Neuronal stem cell (in vitro differentiated cells): ENCODE results near the gene ARHGAP22.

Source experiments
- DNase-seq: peaks from one replicate; pipeline ENCODE4 v3.0.0-alpha.2; 2013; ENCODE audit warnings: low spot score
- H2AFZ ChIP-seq: one replicate; pipeline ENCODE4 v1.6.1; 2013; ENCODE audit warnings: mild to moderate bottlenecking, low read length, inconsistent platforms
- H2AK5ac ChIP-seq: 2 replicates; pipeline ENCODE4 v1.6.1; 2013; ENCODE audit warnings: low read depth, mild to moderate bottlenecking, inconsistent platforms, low read length, moderate library complexity, mixed read lengths
- H2BK120ac ChIP-seq: 2 replicates; pipeline ENCODE4 v1.6.1; 2013; ENCODE audit warnings: low read depth, mild to moderate bottlenecking, inconsistent platforms, low read length, moderate library complexity, mixed read lengths
- H2BK12ac ChIP-seq: one replicate; pipeline ENCODE4 v1.6.1; 2013; ENCODE audit warnings: low read length, inconsistent platforms
- H2BK15ac ChIP-seq: 2 replicates; pipeline ENCODE4 v1.6.1; 2013; ENCODE audit warnings: mild to moderate bottlenecking, low read length, inconsistent platforms, mixed read lengths
- H2BK5ac ChIP-seq: one replicate; pipeline ENCODE4 v1.6.1; 2013; ENCODE audit warnings: inconsistent platforms, mild to moderate bottlenecking, low read length, moderate library complexity
- H3K14ac ChIP-seq: one replicate; pipeline ENCODE4 v1.6.1; 2013; ENCODE audit warnings: low read length, inconsistent platforms
- H3K18ac ChIP-seq: 2 replicates; pipeline ENCODE4 v1.6.1; 2013; ENCODE audit warnings: low read length, inconsistent platforms
- H3K23ac ChIP-seq: 2 replicates; pipeline ENCODE4 v1.6.1; 2013; ENCODE audit warnings: low read depth, mild to moderate bottlenecking, mixed read lengths, low read length, inconsistent platforms; ENCODE audit not compliant: poor library complexity
- H3K27ac ChIP-seq: replicated peaks from 3 replicates; pipeline ENCODE4 v1.5.1; 2013; ENCODE audit warnings: low read length, inconsistent platforms
- H3K27me3 ChIP-seq, 3 experiments: 2 replicates each; pipeline ENCODE4 v1.6.1; 2013; ENCODE audit warnings: low read length in 3 of 3, mild to moderate bottlenecking in 2 of 3, inconsistent platforms in 1 of 3, low read depth in 1 of 3, mixed read lengths in 1 of 3, moderate library complexity in 1 of 3; ENCODE audit not compliant: control insufficient read depth in 3 of 3, insufficient read depth in 3 of 3
- H3K36me3 ChIP-seq, 2 donors: replicated peaks in 1 of 2; 2 replicates each; pipeline ENCODE4 v1.6.1; 2013; ENCODE audit warnings: low read length in 2 of 2; ENCODE audit not compliant: control insufficient read depth in 2 of 2, insufficient read depth in 2 of 2
- H3K4ac ChIP-seq: 2 replicates; pipeline ENCODE4 v1.6.1; 2013; ENCODE audit warnings: inconsistent platforms, mild to moderate bottlenecking, low read length, moderate library complexity
- H3K4me1 ChIP-seq, 2 donors: 1 replicate in 1 of 2; 2 replicates in 1 of 2; pipeline ENCODE4 v1.6.1; 2013; ENCODE audit warnings: low read length in 2 of 2, low read depth in 1 of 2; ENCODE audit not compliant: control insufficient read depth in 2 of 2, insufficient read depth in 1 of 2
- H3K4me2 ChIP-seq: one replicate; pipeline ENCODE4 v1.6.1; 2013; ENCODE audit warnings: mild to moderate bottlenecking, low read length, inconsistent platforms; ENCODE audit not compliant: insufficient read depth, poor library complexity, severe bottlenecking
- H3K4me3 ChIP-seq, 2 donors: 2 replicates each; pipeline ENCODE4 v1.5.1; 2013; ENCODE audit warnings: low read length in 2 of 2, mild to moderate bottlenecking in 2 of 2, inconsistent platforms in 1 of 2, moderate library complexity in 1 of 2
- H3K79me1 ChIP-seq: one replicate; pipeline ENCODE4 v1.6.1; 2013; ENCODE audit warnings: low read depth, mild to moderate bottlenecking, inconsistent platforms, low read length, moderate library complexity
- H3K9ac ChIP-seq: one replicate; pipeline ENCODE4 v1.6.1; 2013; ENCODE audit warnings: mild to moderate bottlenecking, low read depth, low read length, inconsistent platforms; ENCODE audit not compliant: poor library complexity
- H3K9me3 ChIP-seq, 2 donors: replicated peaks in 1 of 2; 2 replicates each; pipeline versions ENCODE3 to v1.6.1; 2013; ENCODE audit warnings: low read length in 2 of 2, mild to moderate bottlenecking in 2 of 2, inconsistent platforms in 1 of 2, low read depth in 1 of 2, mixed read lengths in 1 of 2, moderate library complexity in 1 of 2; ENCODE audit not compliant: control insufficient read depth in 2 of 2, insufficient read depth in 1 of 2
- H4K8ac ChIP-seq: one replicate; pipeline ENCODE4 v1.6.1; 2013; ENCODE audit warnings: low read depth, mild to moderate bottlenecking, inconsistent platforms, low read length, moderate library complexity
- H4K91ac ChIP-seq: one replicate; pipeline ENCODE4 v1.6.1; 2013; ENCODE audit warnings: low read length, low read depth, mild to moderate bottlenecking, inconsistent platforms; ENCODE audit not compliant: poor library complexity
- WGBS, 2 donors: extraction: QIAGEN DNeasy Blood & Tissue Kit; methylation state at CpG; one replicate each; pipeline ENCODE4 v1.1.7; 2013; ENCODE audit warnings: missing lambda C conversion rate in 2 of 2, mixed read lengths in 1 of 2; ENCODE audit not compliant: insufficient read length in 2 of 2, insufficient replicate concordance in 1 of 2; ENCODE audit errors: extremely low coverage in 2 of 2; 5-methylcytosine and 5-hydroxymethylcytosine counted together

The ARHGAP22 gene

GRCh38 chr10:48533951-48534720 lies 70.7 kb downstream of the ARHGAP22 start:
- no peak overlapping the region for H2AFZ ChIP-seq
- no peak overlapping the region for H2BK15ac ChIP-seq
- H2BK12ac ChIP-seq, result no peak overlapping the region
- no peak overlapping the region for H2BK5ac ChIP-seq
- no peak overlapping the region for H4K8ac ChIP-seq
- peaks cover 0 to 4% of the 10 kb centered on the region in 2 donors for H3K4me1 ChIP-seq
- H3K9ac ChIP-seq, result no peak overlapping the region
- H3K14ac ChIP-seq, result no peak overlapping the region
- no peak overlapping the region for H2BK120ac ChIP-seq
- H3K79me1 ChIP-seq, result no peaks in the 10 kb centered on the region
- no peak overlapping the region for H3K4me3 ChIP-seq
- peak overlapping the region; percentile 36 for H3K18ac ChIP-seq
- WGBS, 2 donors, result no CpG with 5 or more reads among the region's 8 CpGs
- H3K27ac ChIP-seq, result no peak overlapping the region
- peak overlapping the region; percentile 64 for H2AK5ac ChIP-seq
- H4K91ac ChIP-seq, result no peak overlapping the region
- H3K27me3 ChIP-seq, result no peaks in the 10 kb centered on the region
- DNase-seq, result no peak
- no peak overlapping the region for H3K4me2 ChIP-seq
- no peaks in the 10 kb centered on the region for H3K36me3 ChIP-seq
- H3K4ac ChIP-seq, result no peak overlapping the region
- no peaks in the 10 kb centered on the region for H3K9me3 ChIP-seq
- no peak overlapping the region for H3K23ac ChIP-seq

- Histone ChIP-seq H3K4me3 (no peak overlapping the region), H3K18ac (no peak overlapping the region), H2BK5ac (no peak overlapping the region), H2BK12ac (no peak overlapping the region), H2BK120ac (no peak overlapping the region), H3K27ac (no peak overlapping the region), H4K91ac (no peak overlapping the region), H3K36me3 (no peaks in the 10 kb centered on the region), H3K4me2 (no peak overlapping the region), H3K9me3 (no peaks in the 10 kb centered on the region), H3K27me3 (no peaks in the 10 kb centered on the region), H3K4me1 (peaks cover 0 to 4% of the 10 kb centered on the region in 2 donors), H3K4ac (no peak overlapping the region), H3K14ac (no peak overlapping the region), H3K9ac (no peak overlapping the region), H2AFZ (no peak overlapping the region), H3K79me1 (no peaks in the 10 kb centered on the region), H3K23ac (no peak overlapping the region), H2AK5ac (no peak overlapping the region), H4K8ac (no peak overlapping the region), H2BK15ac (no peak overlapping the region)
- no CpG with 5 or more reads among the region's 3 CpGs for WGBS, 2 donors
- no peak for DNase-seq
Observed at GRCh38 chr10:48533540-48533939, 71.3 kb downstream of the ARHGAP22 start.

GRCh38 chr10:48531486-48531885 lies 73.4 kb downstream of the ARHGAP22 start:
- Histone ChIP-seq H3K4me1 (peaks cover 0 to 10% of the 10 kb centered on the region in 2 donors), H2AFZ (no peak overlapping the region), H2BK12ac (no peak overlapping the region), H3K4me2 (no peak overlapping the region), H2AK5ac (no peak overlapping the region), H3K9me3 (no peaks in the 10 kb centered on the region), H3K27me3 (peaks cover 0 to 6% (median 0%) of the 10 kb centered on the region in 3 experiments), H3K18ac (no peak overlapping the region), H3K23ac (no peak overlapping the region), H2BK15ac (no peak overlapping the region), H3K4ac (no peak overlapping the region), H4K91ac (no peak overlapping the region), H3K27ac (no peak overlapping the region), H3K4me3 (no peak overlapping the region), H3K36me3 (no peaks in the 10 kb centered on the region), H4K8ac (no peak overlapping the region), H2BK120ac (no peak overlapping the region), H2BK5ac (no peak overlapping the region), H3K79me1 (no peaks in the 10 kb centered on the region), H3K9ac (no peak overlapping the region), H3K14ac (no peak overlapping the region)
- no CpG with 5 or more reads among the region's 5 CpGs for WGBS, 2 donors
- DNase-seq, result no peak

GRCh38 chr10:48529331-48529730 lies 75.5 kb downstream of the ARHGAP22 start:
- no peak overlapping the region for H3K4ac ChIP-seq
- no peak overlapping the region for H2BK120ac ChIP-seq
- no peak overlapping the region for H3K9ac ChIP-seq
- no peak overlapping the region for H4K8ac ChIP-seq
- H2AK5ac ChIP-seq, result no peak overlapping the region
- peaks cover 0 to 21% (median 0%) of the 10 kb centered on the region in 3 experiments for H3K27me3 ChIP-seq
- H3K9me3 ChIP-seq, result peaks cover 0 to 3% of the 10 kb centered on the region in 2 donors
- H3K4me2 ChIP-seq, result no peak overlapping the region
- no peak overlapping the region for H3K27ac ChIP-seq
- no peak overlapping the region for H3K4me3 ChIP-seq
- DNase-seq, result no peak
- H2BK15ac ChIP-seq, result no peak overlapping the region
- no peak overlapping the region for H2AFZ ChIP-seq
- H4K91ac ChIP-seq, result no peak overlapping the region
- no peaks in the 10 kb centered on the region for H3K79me1 ChIP-seq
- WGBS, 2 donors, result no CpG with 5 or more reads among the region's 2 CpGs
- peaks cover 0 to 10% of the 10 kb centered on the region in 2 donors for H3K4me1 ChIP-seq
- H3K36me3 ChIP-seq, result no peaks in the 10 kb centered on the region
- no peak overlapping the region for H3K18ac ChIP-seq
- H3K23ac ChIP-seq, result no peak overlapping the region
- no peak overlapping the region for H2BK5ac ChIP-seq
- H2BK12ac ChIP-seq, result no peak overlapping the region
- H3K14ac ChIP-seq, result no peak overlapping the region
